ENCODE measurements around the gene ALS2. TPM values are rescaled to one million over a fixed set of nuclear protein-coding genes. Genes with fewer than 3 reads are reported as not detected.

The ALS2 gene
- total RNA-seq (2021; ENCODE audit: unreplicated experiment), result 28.1 TPM
- polyA plus RNA-seq (2012), result 7.7 and 9.3 TPM in 2 replicates
- Bru-seq, nascent RNA, result percentile 78 among the genes with signal in this experiment
- percentile 81 among the genes with signal in this experiment for BruChase-seq, experiment 1, labeled RNA remaining after a 6-hour chase
- BruChase-seq, experiment 2, labeled RNA remaining after a 2-hour chase, result percentile 80 among the genes with signal in this experiment
- long read RNA-seq, full-length matches to known transcripts, result 31 of 54 reads
- long read RNA-seq, partial matches to known transcripts, result 14 of 54 reads
- long read RNA-seq, other reads (novel, unspliced or antisense), result 9 of 54 reads

GRCh38 chr2:201780674-201781493 is at the start of gene ALS2:
TSS of gene ALS2 (minus strand) at chr2:201780933. CDS start at chr2:201768885, 12,048 bp downstream.
- no peaks in the 10 kb centered on the region for H3K36me3 ChIP-seq (ENCODE audit: control insufficient read depth in 1 of 2, insufficient read depth in 2 of 2, low read length in 2 of 2)
- no peaks in the 10 kb centered on the region; the same call in 1 of the 2 replicates for H4K20me1 ChIP-seq (ENCODE audit: insufficient read depth)
- DNase-seq (ENCODE audit: low read depth, low spot score), result peak; percentile 99
- peak within 1 kb of the TSS; percentile 91 to 97 for H3K4me3 ChIP-seq (replicated peaks in 1 of 2; ENCODE audit: low read depth in 1 of 2, low read length in 2 of 2)
- no peaks in the 10 kb centered on the region for H3K27me3 ChIP-seq (ENCODE audit: insufficient read depth, low read length)
- POLR2A ChIA-PET, result interaction anchor here (0.8 to 1.4 kb wide), 2 partner anchors 526 to 548 kb away, joined by 3 read pairs; no protein-coding TSS in a partner anchor
- peaks cover 11 to 31% of the 10 kb centered on the region in 2 experiments for H3K4me1 ChIP-seq (ENCODE audit: control insufficient read depth in 1 of 2, insufficient read depth in 2 of 2, low read length in 2 of 2)
- peak; percentile 91 for ATAC-seq
- H3K27ac ChIP-seq (ENCODE audit: low read depth, low read length), result peak within 1 kb of the TSS; percentile 81
- H2AFZ ChIP-seq (ENCODE audit: low read depth, low read length, poor library complexity, severe bottlenecking), result peak within 1 kb of the TSS; percentile 47
- peak within 1 kb of the TSS; percentile 92 for H3K4me2 ChIP-seq (ENCODE audit: low read length)
- intact Hi-C loops (cut with micrococcal nuclease), result no loop called here
- no peaks in the 10 kb centered on the region for H3K9me3 ChIP-seq (ENCODE audit: control insufficient read depth in 1 of 2, insufficient read depth in 1 of 2, low read depth in 1 of 2, low read length in 2 of 2)
- TSS peak; percentile 92 for BruUV-seq (replicated peaks)
- H3K9me2 ChIP-seq (ENCODE audit: insufficient read depth), result no peaks in the 10 kb centered on the region
- CTCF ChIA-PET, result interaction anchor here (1.0 to 1.5 kb wide), 2 partner anchors 14 to 549 kb away, joined by 5 read pairs; no protein-coding TSS in a partner anchor
- H3K9ac ChIP-seq (ENCODE audit: low read length), result peak within 1 kb of the TSS; percentile 91
- RAD21 ChIA-PET (ENCODE audit: low non-redundant PET in 1 of 2, low total read pairs in 2 of 2, uncharacterized antibody in 2 of 2, unreplicated experiment in 2 of 2), result no interaction called here
- peaks cover 47% of the 10 kb centered on the region for H3K79me2 ChIP-seq (ENCODE audit: insufficient read depth, low read length)
- TF ChIP-seq EZH2phosphoT487 (IDR thresholded peaks at IDR 0.05; ENCODE audit: borderline replicate concordance) (no peak), REST (IDR thresholded peaks at IDR 0.05; ENCODE audit: low read depth) (no peak), ZNF274 (IDR thresholded peaks at IDR 0.05; ENCODE audit: low read depth, low read length) (no peak), FOSL1 (IDR thresholded peaks at IDR 0.05; ENCODE audit: low read depth) (no peak), POLR2AphosphoS5 (IDR thresholded peaks at IDR 0.05; ENCODE audit: low read depth, low read length) (peak; percentile 94), CTCF (IDR thresholded peaks at IDR 0.05 in 2 of 3, conservative IDR thresholded peaks at IDR 0.05 in 1 of 3; ENCODE audit: borderline replicate concordance in 1 of 3, insufficient read depth in 1 of 3, low read depth in 2 of 3, low read length in 2 of 3) (no peak), ZBTB33 (IDR thresholded peaks at IDR 0.05; ENCODE audit: extremely low read depth, insufficient replicate concordance, low read length) (peak; percentile 84), RAD21 (IDR thresholded peaks at IDR 0.05; ENCODE audit: low read depth) (no peak), SRF (IDR thresholded peaks at IDR 0.05; ENCODE audit: low read depth) (peak; percentile 89), SIN3A (IDR thresholded peaks at IDR 0.05; ENCODE audit: low read depth) (peak; percentile 81), TCF7L2 (IDR thresholded peaks at IDR 0.05; ENCODE audit: borderline replicate concordance, extremely low read depth, insufficient read depth, insufficient read length) (peak; percentile 88), CEBPB (IDR thresholded peaks at IDR 0.05; ENCODE audit: low read depth) (0 out of 2 replicates have a peak, but pooled peaks have one; percentile 26), EGR1 (IDR thresholded peaks at IDR 0.05; ENCODE audit: low read depth) (peak; percentile 53; the same call in 1 of the 2 replicates), ATF3 (IDR thresholded peaks at IDR 0.05) (no peak), MAX (IDR thresholded peaks at IDR 0.05) (peak; percentile 64; the same call in 1 of the 2 replicates)
